Measurements from ENCODE around the gene CASP10.
"Not testable (repeated sequence)": the region's sequence is repeated elsewhere in the genome, so short reads cannot be mapped to it uniquely, and the experiment has no call there.

The CASP10 gene

DNA sequence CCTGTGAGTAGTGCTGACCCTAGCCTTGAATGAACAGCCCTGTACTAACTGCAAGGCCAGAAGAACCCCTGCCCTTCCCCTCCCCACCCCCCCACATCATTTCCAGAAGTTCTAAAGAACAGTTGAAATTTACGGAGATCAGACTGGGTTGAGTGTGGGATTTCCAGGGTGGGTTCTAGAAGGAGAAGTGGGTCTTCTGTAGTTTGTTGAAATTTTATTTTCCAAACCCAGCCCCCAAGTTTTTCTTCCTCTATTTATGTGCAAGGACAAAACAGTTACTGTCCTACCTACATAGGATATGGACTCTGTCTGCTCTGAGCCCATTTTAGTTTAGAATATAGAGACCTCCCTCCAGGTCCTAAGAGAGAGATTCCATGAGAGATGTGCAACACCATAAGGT lies 26.3 kb upstream of the CASP10 start:
- no peak for DNase-seq

GRCh38 chr2:201157694-201158093 lies 25.2 kb upstream of the CASP10 start:
- no peak for DNase-seq

GRCh38 chr2:201158111-201158929 lies 24.6 kb upstream of the CASP10 start:
- DNase-seq = peak; percentile 71

GRCh38 chr2:201164166-201164565 lies 18.8 kb upstream of the CASP10 start:
- DNase-seq = no peak

- DNase-seq = no peak
Observed at GRCh38 chr2:201167546-201167945, 15.4 kb upstream of the CASP10 start.

- not testable (repeated sequence) for DNase-seq
Observed at GRCh38 chr2:201168496-201168895, 14.4 kb upstream of the CASP10 start.

DNA sequence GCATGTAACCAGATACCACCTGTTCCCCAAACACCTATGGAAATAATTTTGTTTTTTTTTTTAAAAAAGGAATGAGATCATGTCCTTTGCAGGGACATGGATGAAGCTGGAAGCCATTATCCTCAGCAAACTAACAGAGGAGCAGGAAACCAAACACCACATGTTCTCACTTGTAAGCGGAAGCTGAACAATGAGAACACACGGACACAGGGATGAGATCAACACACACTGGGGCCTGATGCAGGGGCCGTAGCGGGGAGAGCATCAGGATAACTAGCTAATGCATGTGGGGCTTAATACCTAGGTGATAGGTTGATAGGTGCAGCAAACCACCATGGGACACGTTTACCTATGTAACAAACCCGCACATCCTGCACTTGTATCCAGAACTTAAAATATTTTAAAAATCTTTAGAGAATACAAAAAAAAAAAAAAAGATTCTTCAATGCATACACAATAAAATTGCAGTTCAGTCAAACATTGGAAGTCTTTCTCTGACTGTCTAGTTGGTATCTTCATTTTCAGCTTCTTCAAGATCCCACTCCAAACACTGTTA lies 11.6 kb upstream of the CASP10 start:
- DNase-seq = no peak

- DNase-seq = no peak
Observed at GRCh38 chr2:201172279-201172678, 10.7 kb upstream of the CASP10 start.

GRCh38 chr2:201174687-201175086 lies 8.3 kb upstream of the CASP10 start:
- DNase-seq = no peak

DNA sequence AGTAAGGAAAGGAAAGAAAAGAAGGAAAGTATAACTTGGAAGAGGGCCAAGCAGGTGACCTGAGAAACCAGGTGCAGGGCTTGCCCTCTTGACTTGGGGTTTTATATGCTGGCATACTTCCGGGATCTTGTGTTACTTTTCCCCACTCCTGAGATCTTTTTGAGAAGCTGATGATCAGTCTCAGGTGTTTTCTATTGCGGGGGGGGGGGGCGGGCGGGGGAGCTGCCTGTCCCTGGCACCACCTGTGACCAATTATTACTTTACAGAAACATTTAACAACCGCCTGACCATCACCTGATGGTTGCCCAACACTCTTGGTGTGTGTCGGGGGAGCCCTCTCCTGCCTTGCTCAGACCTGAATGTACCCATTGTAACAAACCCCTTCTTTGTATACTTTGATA lies 6.9 kb upstream of the CASP10 start:
- no peak for DNase-seq

DNA sequence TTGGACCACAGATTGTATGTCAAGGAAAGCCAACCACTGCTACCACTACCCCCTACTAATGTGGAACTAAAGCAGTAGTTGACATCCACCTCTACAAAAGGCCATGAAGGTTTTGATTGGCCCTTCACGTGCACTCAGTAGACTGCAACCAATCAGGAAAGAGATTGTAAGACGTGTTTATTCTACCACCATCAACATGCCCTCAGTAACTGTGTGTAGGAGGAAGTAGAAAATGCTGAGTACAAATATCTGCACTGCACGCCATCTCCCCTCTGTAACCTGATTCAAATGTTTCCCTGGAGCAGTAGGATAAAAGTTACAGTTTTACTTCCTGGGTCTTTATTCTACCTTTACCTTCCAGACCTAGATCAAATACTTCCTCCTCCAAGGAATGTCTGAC lies 2.9 kb upstream of the CASP10 start:
- DNase-seq = no peak

- no peak for DNase-seq
Observed at GRCh38 chr2:201183365-201183727, 405 bp downstream of the CASP10 start.

- not testable (repeated sequence) for DNase-seq
Observed at GRCh38 chr2:201183835-201184234, 894 bp downstream of the CASP10 start.

GRCh38 chr2:201184248-201184647 lies 1.3 kb downstream of the CASP10 start:
- peak; percentile 23 for DNase-seq

- no peak for DNase-seq
Observed at GRCh38 chr2:201185863-201186262, 2.9 kb downstream of the CASP10 start.

GRCh38 chr2:201186982-201187381 lies 4.0 kb downstream of the CASP10 start:
- DNase-seq = no peak

GRCh38 chr2:201188449-201188848 lies 5.5 kb downstream of the CASP10 start:
- DNase-seq = no peak

DNA sequence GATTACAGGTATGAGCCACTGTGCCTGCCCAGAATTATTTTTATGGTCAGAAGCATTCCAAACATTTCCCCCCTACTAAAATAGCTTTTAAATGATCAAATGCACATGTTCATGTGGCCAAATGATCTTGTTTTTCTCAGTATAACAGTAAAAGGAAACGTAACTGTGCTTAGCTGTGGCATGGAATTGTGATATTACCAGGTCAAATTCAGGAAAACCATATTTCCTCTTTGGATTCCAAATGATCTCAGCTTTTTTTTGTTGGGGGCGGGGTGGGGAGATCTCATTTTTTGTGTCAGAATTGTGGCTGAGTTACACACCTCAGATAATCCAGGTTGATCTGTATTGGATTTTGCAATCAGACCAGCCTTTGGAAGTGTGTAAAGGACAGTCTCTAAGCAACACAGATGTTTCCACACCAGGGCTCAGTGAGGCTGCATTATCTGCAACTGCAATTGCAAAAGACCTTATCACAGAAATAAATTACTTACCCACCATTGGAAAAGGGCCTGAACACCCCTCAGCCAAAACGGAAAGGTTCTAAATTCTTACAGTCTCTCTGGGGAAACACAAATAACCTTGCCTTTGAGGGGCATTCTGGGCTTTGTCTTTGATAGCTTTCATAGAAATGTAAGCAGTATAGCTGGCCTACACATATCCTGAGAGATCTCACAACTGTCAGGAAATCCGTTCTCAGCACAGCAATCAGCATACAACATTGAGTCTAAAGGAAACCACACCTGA lies 8.4 kb downstream of the CASP10 start:
- peak; percentile 38 for DNase-seq

DNA sequence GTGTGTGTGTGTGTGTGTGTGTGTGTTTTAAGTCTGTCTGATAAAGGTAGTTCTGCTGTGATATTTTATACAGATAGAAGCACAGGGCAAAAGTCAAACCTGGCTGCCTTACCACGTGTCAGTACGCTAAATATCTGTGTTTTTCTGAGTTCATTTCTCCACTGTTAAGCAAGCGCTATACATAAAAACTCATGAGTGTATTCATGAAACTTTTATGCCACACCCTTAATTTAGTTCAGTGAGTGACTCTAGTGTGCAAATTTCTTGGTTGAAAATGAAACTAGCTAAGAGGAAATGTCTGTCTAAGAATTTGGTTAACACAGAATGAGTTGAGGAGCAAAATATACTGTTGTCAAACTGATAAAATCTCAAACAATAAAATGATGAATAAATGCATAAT lies 11.2 kb downstream of the CASP10 start:
- peak; percentile 66 for DNase-seq

- DNase-seq = no peak
Observed at GRCh38 chr2:201195331-201195730, 12.4 kb downstream of the CASP10 start.

GRCh38 chr2:201196003-201196402 lies 13.1 kb downstream of the CASP10 start:
- DNase-seq = no peak

DNA sequence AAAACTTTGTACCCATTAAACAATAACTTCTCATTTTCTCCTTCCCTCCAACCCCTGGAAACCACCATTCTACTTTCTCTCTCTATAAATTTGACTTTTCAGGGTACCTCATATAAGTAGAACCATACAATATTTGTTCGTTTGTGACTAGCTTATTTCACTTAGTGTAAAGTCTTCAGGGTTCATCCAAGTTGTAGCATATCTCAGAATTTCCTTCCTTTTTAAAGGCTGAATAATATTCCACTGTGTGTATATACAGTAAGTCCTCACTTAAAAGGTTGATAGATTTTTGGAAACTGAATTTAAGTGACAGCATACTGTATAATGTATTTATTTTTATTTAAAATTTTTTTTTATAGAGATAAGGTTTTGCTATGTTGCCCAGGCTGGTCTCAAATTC lies 13.9 kb downstream of the CASP10 start:
- no peak for DNase-seq

- no peak for DNase-seq
Observed at GRCh38 chr2:201197781-201198180, 14.8 kb downstream of the CASP10 start.

DNA sequence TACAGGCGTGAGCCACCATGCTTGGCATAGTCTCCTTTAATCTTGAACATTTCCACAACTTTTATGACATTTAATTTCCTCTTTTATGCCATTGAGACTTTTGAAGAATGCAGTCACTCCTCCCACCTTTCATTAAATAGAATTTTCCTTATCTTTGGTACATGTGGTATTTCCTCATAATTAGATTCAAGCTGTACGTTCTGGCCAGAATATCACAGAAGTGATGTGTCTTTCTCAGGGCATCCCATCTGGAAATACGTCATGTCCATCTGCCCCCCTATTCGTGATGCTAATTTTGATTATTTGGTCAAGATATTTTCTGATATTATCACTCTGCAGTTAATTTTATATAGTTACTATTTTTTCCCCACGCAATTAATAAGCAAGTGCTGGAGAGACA lies 16.9 kb downstream of the CASP10 start:
- DNase-seq = no peak

Data from activated CD4-positive, alpha-beta T cell treated with anti-CD3 and anti-CD28 coated beads, Interleukin-2, Interleukin-6, amounts not matched to agents 100 ng/mL and 50 ng/mL, durations not matched to agents 16 hours and 8 hours (primary cell).